ENCODE data around the gene VSIG10.
"Not testable (repeated sequence)": the region's sequence is repeated elsewhere in the genome, so short reads cannot be mapped to it uniquely, and the experiment has no call there.

Gene VSIG10
- total RNA-seq: 0.85 to 4.2 (median 2.6) reads per million in 9 experiments

DNA sequence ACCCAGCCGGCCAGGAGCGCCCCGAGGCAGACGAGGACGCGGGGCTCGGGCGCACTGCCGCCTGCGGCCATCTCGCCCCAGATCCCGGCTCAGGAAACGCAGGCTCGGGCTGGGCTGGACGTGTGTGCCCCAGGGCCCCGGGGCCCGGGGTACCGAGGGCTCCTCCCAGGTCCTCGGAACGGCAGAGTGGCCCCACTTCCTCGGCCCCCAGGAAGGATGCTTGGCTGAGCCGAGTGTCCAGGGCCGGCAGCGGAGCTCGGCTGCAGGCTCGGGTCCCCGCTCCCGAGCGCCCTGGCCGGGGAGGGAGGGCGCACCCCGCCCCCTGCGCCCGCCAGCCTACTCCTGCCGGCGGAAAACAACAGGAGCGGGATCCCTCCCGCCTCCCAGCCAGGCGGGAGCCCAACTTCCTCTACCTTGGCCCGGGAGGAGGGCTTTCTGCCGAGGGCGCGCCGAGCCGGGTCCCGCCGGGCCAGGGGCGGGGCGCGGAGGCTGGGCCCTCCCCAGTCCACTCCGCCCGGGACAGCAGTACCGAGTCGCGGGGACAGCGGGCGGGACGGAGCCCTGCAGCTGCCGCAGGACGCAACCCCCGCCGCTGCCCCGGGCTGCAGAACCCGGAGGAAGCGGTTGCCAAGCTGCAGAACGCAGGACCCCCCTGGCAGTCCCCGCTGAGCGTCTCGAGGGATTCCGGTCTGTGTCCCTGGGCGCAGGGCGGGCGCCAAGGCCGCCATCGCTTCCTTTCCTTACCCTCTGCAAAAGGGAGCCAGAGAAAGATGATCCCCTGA, at the start of gene VSIG10:
Gene VSIG10, minus strand, starts transcription at position 411 of the 782 bp plus-strand sequence. Its CDS starts 340 bp downstream, at position 71.
- peak within 1 kb of the TSS; percentile 88 to 89 for H3K4me3 Mint-ChIP-seq
- no peaks in the 10 kb centered on the region for H3K9me3 Mint-ChIP-seq
- peaks cover 5% of the 10 kb centered on the region for H3K36me3 Mint-ChIP-seq (ENCODE audit: insufficient read depth)
- H3K27ac Mint-ChIP-seq: peak within 1 kb of the TSS in 1 of 2 donors; percentile 35
- ATAC-seq (replicated peaks): peak; percentile 74
- peak; percentile 9 to 20 (median 10) for DNase-seq
- H3K4me1 Mint-ChIP-seq (ENCODE audit: low read depth in 2 of 2): peaks cover 6 to 10% of the 10 kb centered on the region in 2 donors
- peaks cover 23 to 25% of the 10 kb centered on the region in 2 donors for H3K27me3 Mint-ChIP-seq

DNA sequence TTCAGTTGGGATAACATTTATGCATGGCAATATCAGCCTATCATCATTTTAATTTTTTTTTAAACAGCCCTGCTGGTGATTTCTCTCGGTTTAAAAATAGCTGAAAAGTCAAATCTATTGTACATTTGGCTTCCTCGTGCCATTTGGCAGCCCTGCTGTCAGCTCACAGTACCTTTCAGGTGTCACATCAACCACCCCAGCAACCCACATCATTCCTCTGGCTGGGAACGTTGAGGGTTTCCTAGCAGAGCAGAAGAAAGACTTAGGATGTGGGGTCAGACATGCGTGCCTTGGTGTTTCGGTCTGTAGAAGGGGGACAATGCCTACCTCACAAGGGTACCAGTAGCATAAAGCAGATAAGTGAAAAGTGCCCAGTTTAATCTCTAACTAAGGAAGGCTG, 47.9 kb upstream of the VSIG10 start:
- H3K4me1 Mint-ChIP-seq (ENCODE audit: low read depth in 2 of 2): no peaks in the 10 kb centered on the region

DNA sequence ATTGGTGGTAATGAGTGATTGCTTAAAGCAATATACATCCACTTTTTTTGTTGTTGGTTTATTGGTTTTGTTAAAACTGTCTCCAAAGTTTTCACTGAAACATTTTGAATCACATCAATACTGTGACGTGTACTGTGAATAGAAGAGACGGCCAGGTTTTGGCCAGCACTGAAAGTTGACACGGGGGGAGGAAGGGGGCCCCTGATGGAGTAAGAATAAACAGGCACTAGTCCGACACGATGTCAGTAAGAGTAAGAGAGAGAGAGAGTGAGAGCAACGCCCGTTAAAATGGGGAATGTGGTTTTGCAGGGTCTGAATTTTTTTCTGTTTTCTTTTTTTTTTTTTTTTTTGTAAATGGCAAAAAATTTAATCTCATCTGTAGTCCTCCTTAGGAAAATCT, 46.8 kb upstream of the VSIG10 start:
- Mint-ChIP-seq H3K27me3 (no peaks in the 10 kb centered on the region), H3K9me3 (no peaks in the 10 kb centered on the region), H3K27ac (peak overlapping the region in 1 of 2 donors; percentile 57), H3K4me3 (no peak overlapping the region), H3K36me3 (ENCODE audit: insufficient read depth) (peaks cover 52% of the 10 kb centered on the region), H3K4me1 (ENCODE audit: low read depth in 2 of 2) (no peaks in the 10 kb centered on the region)
- no peak for ATAC-seq (replicated peaks)
- no peak for DNase-seq

More for the DNA sequence above, 47.9 kb upstream of the VSIG10 start:
- Mint-ChIP-seq H3K27ac (peak overlapping the region; percentile 57 to 61), H3K4me3 (no peak overlapping the region), H3K27me3 (no peaks in the 10 kb centered on the region), H3K36me3 (ENCODE audit: insufficient read depth) (peaks cover 42% of the 10 kb centered on the region), H3K9me3 (no peaks in the 10 kb centered on the region)
- DNase-seq (no peak), ATAC-seq (replicated peaks) (no peak)

DNA sequence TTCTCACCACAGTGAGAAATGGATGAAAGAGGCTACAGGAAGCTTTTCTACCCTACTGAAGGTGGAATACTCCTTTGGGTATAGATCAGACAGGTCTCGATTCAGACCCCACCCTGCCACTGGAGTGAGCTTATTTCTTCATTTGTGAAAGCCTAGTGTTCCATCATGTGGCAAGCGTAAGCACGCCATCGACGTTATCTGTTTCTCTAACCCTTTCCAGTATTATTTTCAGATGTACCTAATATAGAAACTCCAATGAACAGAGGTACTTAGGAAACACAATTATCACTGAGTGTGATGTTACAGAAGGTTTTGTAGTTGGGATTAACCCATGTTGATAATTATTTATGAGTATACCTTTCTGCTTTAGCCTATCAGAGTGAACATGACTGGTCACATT, 44.5 kb upstream of the VSIG10 start:
- Mint-ChIP-seq H3K4me3 (no peak overlapping the region), H3K27ac (peak overlapping the region; percentile 4 to 74), H3K9me3 (no peaks in the 10 kb centered on the region), H3K4me1 (ENCODE audit: low read depth in 2 of 2) (peaks cover 0 to under 1% of the 10 kb centered on the region in 2 donors), H3K36me3 (ENCODE audit: insufficient read depth) (peaks cover 76% of the 10 kb centered on the region), H3K27me3 (no peaks in the 10 kb centered on the region)
- DNase-seq (no peak), ATAC-seq (replicated peaks) (no peak)

DNA sequence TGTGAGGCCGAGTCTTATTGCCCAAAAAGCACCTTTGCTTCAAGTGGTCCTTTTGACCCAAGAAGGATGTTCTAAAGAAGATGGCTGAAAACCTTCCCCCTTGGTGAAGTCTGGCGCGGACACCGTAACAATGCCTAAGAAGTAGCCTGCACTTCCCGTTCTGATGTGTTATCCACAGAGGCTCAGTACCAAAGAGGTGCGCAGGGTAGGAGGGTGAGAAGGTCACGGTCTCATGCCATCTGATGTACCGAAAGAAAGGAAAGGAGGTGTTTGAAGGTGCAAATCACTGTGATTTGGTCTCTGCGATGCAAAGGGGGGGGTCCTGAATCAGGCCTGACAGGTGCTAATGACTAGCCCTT, 42.0 kb upstream of the VSIG10 start:
- Mint-ChIP-seq H3K27ac (peak overlapping the region; percentile 38 to 41), H3K36me3 (ENCODE audit: insufficient read depth) (peaks cover 77% of the 10 kb centered on the region)

GRCh38 chr12:118145113-118145797, 41.4 kb upstream of the VSIG10 start:
- Mint-ChIP-seq H3K36me3 (ENCODE audit: insufficient read depth) (peaks cover 78% of the 10 kb centered on the region), H3K4me3 (no peak overlapping the region), H3K9me3 (no peaks in the 10 kb centered on the region), H3K4me1 (ENCODE audit: low read depth in 2 of 2) (peaks cover 0 to 5% of the 10 kb centered on the region in 2 donors), H3K27ac (peak overlapping the region; percentile 38 to 41), H3K27me3 (no peaks in the 10 kb centered on the region)
- no peak for DNase-seq
- ATAC-seq (replicated peaks): no peak

More for the DNA sequence above, 42.0 kb upstream of the VSIG10 start:
- Mint-ChIP-seq H3K27me3 (no peaks in the 10 kb centered on the region), H3K4me3 (no peak overlapping the region), H3K4me1 (ENCODE audit: low read depth in 2 of 2) (peaks cover 0 to 5% of the 10 kb centered on the region in 2 donors), H3K9me3 (no peaks in the 10 kb centered on the region)
- DNase-seq: no peak
- no peak for ATAC-seq (replicated peaks)

DNA sequence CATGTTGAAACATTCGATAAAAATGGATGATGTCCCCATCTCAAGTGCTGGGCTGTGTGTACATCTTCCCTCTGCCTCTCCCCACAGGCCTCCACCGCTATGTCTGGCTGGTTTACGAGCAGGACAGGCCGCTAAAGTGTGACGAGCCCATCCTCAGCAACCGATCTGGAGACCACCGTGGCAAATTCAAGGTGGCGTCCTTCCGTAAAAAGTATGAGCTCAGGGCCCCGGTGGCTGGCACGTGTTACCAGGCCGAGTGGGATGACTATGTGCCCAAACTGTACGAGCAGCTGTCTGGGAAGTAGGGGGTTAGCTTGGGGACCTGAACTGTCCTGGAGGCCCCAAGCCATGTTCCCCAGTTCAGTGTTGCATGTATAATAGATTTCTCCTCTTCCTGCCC, 40.7 kb upstream of the VSIG10 start:
- H3K4me3 Mint-ChIP-seq: no peak overlapping the region
- no peak for DNase-seq
- H3K36me3 Mint-ChIP-seq (ENCODE audit: insufficient read depth): peaks cover 78% of the 10 kb centered on the region

DNA sequence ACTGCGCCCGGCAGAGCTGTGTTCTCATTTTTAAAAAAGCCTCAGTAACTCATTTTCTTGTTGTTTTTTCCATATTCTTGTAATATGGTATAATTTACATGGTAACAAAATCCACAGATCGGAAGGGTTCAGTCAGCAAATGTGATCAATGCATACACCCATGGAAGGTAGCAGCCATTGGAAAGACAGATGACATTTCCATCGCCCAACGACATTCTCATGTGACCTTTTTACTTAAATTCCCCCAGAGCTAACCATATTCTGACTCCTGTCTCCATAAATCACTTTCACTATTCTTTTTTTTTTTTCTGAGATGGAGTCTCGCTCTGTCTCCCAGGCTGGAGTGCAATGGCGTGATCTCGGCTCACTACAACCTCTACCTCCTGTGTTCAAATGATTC, 37.0 kb upstream of the VSIG10 start:
- no peak overlapping the region for H3K4me3 Mint-ChIP-seq
- peaks cover 12% of the 10 kb centered on the region in 2 donors for H3K4me1 Mint-ChIP-seq (ENCODE audit: low read depth in 2 of 2)
- H3K27me3 Mint-ChIP-seq: no peaks in the 10 kb centered on the region
- H3K9me3 Mint-ChIP-seq: no peaks in the 10 kb centered on the region
- DNase-seq (no peak), ATAC-seq (replicated peaks) (no peak)
- H3K36me3 Mint-ChIP-seq (ENCODE audit: insufficient read depth): peaks cover 66% of the 10 kb centered on the region
- peak overlapping the region in 1 of 2 donors; percentile 53 for H3K27ac Mint-ChIP-seq

More for the DNA sequence above, 40.7 kb upstream of the VSIG10 start:
- no peaks in the 10 kb centered on the region for H3K9me3 Mint-ChIP-seq
- no peaks in the 10 kb centered on the region for H3K27me3 Mint-ChIP-seq
- no peak overlapping the region for H3K27ac Mint-ChIP-seq
- peaks cover 0 to 5% of the 10 kb centered on the region in 2 donors for H3K4me1 Mint-ChIP-seq (ENCODE audit: low read depth in 2 of 2)
- no peak for ATAC-seq (replicated peaks)

GRCh38 chr12:118137148-118137678, 33.4 kb upstream of the VSIG10 start:
- DNase-seq (no peak), ATAC-seq (replicated peaks) (no peak)
- H3K9me3 Mint-ChIP-seq: no peaks in the 10 kb centered on the region
- peaks cover 9 to 13% of the 10 kb centered on the region in 2 donors for H3K4me1 Mint-ChIP-seq (ENCODE audit: low read depth in 2 of 2)
- H3K27ac Mint-ChIP-seq: peak overlapping the region; percentile 81 to 84
- H3K4me3 Mint-ChIP-seq: peak overlapping the region; percentile 87 to 93
- H3K36me3 Mint-ChIP-seq (ENCODE audit: insufficient read depth): peaks cover 38% of the 10 kb centered on the region
- no peaks in the 10 kb centered on the region for H3K27me3 Mint-ChIP-seq

DNA sequence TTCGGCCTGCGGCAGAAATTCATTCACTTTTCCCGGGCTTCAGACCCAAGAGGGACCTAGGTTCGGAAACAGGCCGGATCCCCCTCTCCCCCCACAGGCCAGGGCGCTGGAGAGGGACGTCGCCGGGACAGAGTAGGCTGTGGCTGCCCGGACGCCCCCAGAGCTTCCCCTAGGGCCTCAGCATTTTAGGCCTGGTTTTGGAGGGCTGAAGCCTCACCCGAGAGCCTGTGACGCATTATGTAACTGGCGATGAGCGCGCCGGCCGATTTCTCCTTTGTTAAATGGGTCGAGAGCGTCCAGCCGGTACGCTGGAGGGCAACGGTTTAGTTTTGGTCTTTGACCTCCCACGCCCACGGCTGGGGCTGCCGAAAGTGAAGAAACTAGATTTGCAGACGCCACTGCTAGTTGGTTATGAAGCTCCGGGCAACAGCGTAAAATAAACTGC, 32.8 kb upstream of the VSIG10 start:
- Mint-ChIP-seq H3K4me1 (ENCODE audit: low read depth in 2 of 2) (peaks cover 9 to 16% of the 10 kb centered on the region in 2 donors), H3K27ac (peak overlapping the region; percentile 81 to 84), H3K9me3 (no peaks in the 10 kb centered on the region), H3K27me3 (no peaks in the 10 kb centered on the region), H3K4me3 (peak overlapping the region; percentile 87 to 93), H3K36me3 (ENCODE audit: insufficient read depth) (peaks cover 33% of the 10 kb centered on the region)
- peak; percentile 12 to 27 (median 16) for DNase-seq
- peak; percentile 24 for ATAC-seq (replicated peaks)

DNA sequence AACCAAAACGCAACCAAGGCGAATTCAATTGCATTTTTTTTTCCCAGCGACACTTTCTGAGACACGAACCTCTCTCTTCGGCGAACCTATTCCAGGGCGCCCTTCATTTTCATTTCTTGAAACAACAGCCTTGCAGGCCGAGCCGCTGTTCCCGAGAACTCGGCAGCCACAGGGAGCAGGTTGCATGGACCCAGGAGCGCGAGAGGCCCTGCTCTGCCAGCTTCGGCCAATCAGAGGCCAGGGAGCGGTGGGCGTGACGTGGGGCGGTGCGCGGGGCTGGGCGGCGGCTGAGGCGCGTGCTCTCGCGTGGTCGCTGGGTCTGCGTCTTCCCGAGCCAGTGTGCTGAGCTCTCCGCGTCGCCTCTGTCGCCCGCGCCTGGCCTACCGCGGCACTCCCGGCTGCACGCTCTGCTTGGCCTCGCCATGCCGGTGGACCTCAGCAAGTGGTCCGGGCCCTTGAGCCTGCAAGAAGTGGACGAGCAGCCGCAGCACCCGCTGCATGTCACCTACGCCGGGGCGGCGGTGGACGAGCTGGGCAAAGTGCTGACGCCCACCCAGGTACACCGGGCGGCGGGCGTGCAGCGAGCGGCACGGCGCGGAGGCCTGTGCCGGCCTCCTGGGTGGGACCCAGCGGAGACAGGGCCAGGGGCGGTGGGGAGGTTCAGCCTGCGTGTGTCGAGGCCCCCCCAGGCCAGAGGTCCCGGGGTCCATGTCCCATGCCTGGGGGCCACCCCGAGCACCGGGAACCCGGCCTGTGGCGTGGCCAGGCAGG, 32.2 kb upstream of the VSIG10 start, which contains the start of gene PEBP1:
Gene PEBP1, plus strand, starts transcription at position 337 of the 771 bp plus-strand sequence. Its CDS starts 86 bp downstream, at position 423.
- Mint-ChIP-seq H3K27ac (peak within 1 kb of the TSS; percentile 81 to 84), H3K36me3 (ENCODE audit: insufficient read depth) (peaks cover 31% of the 10 kb centered on the region), H3K4me3 (peak within 1 kb of the TSS; percentile 87 to 93), H3K27me3 (no peaks in the 10 kb centered on the region), H3K9me3 (no peaks in the 10 kb centered on the region), H3K4me1 (ENCODE audit: low read depth in 2 of 2) (peaks cover 9 to 16% of the 10 kb centered on the region in 2 donors)
- DNase-seq (peak; percentile 90 to 94 (median 90)), ATAC-seq (replicated peaks) (peak; percentile 99)

DNA sequence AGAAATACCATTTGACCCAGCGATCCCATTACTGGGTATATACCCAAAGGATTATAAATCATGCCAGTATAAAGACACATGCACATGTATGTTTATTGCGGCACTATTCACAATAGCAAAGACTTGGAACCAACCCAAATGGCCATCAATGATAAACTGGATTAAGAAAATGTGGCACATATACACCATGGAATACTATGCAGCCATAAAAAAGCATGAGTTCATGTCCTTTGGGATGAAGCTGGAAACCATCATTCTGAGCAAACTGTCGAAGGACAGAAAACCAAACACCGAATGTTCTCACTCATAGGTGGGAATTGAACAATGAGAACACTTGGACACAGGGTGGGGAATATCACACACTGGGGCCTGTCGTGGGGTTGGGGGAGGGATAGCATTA, 25.6 kb upstream of the VSIG10 start:
- not testable (repeated sequence) for H3K27ac Mint-ChIP-seq; H3K4me3 Mint-ChIP-seq; H3K27me3 Mint-ChIP-seq; DNase-seq; H3K36me3 Mint-ChIP-seq (ENCODE audit: insufficient read depth); ATAC-seq (replicated peaks); H3K9me3 Mint-ChIP-seq; H3K4me1 Mint-ChIP-seq (ENCODE audit: low read depth in 2 of 2)

- DNase-seq (no peak), ATAC-seq (replicated peaks) (no peak)
- no peaks in the 10 kb centered on the region for H3K9me3 Mint-ChIP-seq
- H3K27ac Mint-ChIP-seq: no peak overlapping the region
- no peaks in the 10 kb centered on the region for H3K36me3 Mint-ChIP-seq (ENCODE audit: insufficient read depth)
- peaks cover 0 to 4% of the 10 kb centered on the region in 2 donors for H3K4me1 Mint-ChIP-seq (ENCODE audit: low read depth in 2 of 2)
- no peak overlapping the region for H3K4me3 Mint-ChIP-seq
- H3K27me3 Mint-ChIP-seq: no peaks in the 10 kb centered on the region
Observed at GRCh38 chr12:118127867-118128266, 24.1 kb upstream of the VSIG10 start.
